ENCODE measurements around the gene RPS6KA2. TPM values are rescaled to one million over a fixed set of nuclear protein-coding genes. Genes with fewer than 3 reads are reported as not detected.

RPS6KA2 gene
- total and polyA plus RNA-seq, 8 donors, result 7.9 to 95.4 (median 22.9) TPM

DNA sequence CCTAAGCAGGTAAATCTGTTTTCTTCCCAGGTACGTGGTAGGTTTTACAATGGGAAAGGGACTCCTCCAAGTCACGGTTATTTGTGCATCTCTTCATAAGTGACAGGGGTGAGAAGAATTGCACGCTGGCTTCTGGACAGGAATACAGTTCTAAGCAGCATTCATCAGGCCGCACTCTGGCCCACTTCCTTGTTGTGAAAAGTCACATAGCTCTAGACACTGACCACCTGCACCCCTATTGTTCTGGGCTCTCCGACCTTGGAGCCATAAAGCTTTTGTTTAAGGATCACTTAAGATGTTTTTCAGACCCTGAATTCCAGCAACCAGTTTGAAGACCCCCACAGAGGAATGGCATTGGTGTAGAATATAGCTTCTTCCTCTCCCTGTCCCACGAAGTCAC lies 72.0 kb downstream of the RPS6KA2 start:
- Histone ChIP-seq H3K36me3 (no peaks in the 10 kb centered on the region), H3K27ac (no peak overlapping the region), H3K9me3 (no peaks in the 10 kb centered on the region), H3K4me1 (peaks cover 0 to 10% (median 0%) of the 10 kb centered on the region in 3 donors), H3K27me3 (no peaks in the 10 kb centered on the region), H3K4me3 (no peak overlapping the region)
- TF ChIP-seq, protein P1, sequence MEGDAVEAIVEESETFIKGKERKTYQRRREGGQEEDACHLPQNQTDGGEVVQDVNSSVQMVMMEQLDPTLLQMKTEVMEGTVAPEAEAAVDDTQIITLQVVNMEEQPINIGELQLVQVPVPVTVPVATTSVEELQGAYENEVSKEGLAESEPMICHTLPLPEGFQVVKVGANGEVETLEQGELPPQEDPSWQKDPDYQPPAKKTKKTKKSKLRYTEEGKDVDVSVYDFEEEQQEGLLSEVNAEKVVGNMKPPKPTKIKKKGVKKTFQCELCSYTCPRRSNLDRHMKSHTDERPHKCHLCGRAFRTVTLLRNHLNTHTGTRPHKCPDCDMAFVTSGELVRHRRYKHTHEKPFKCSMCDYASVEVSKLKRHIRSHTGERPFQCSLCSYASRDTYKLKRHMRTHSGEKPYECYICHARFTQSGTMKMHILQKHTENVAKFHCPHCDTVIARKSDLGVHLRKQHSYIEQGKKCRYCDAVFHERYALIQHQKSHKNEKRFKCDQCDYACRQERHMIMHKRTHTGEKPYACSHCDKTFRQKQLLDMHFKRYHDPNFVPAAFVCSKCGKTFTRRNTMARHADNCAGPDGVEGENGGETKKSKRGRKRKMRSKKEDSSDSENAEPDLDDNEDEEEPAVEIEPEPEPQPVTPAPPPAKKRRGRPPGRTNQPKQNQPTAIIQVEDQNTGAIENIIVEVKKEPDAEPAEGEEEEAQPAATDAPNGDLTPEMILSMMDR (IDR thresholded peaks at IDR 0.05), result no peak
- intact Hi-C loops (cut with DNase I), result no loop called here
- FAIRE-seq (no peak), ATAC-seq (no peak), DNase-seq (no peak)
- WGBS, 2 donors, result 81 to 94% methylated on average over 6 of the region's 6 CpGs

DNA sequence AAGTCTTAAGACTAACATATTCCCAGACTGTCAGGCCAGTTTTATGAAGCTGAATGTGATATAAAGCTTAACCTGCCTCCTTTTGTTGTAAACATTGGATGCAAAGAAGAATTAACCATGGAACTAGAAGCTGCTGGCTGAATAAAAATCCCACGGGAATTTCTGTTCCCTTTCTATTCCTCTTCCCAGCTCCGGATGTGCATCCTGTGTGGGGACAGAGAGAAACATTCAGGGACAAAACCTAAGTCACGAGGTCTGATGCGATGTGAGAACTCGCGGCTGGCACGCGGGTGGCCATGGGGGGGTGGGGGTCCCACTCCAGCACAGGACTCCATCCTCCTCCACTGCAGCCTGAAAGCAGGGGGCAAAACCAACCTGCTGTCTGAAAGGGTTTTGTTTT lies 72.7 kb downstream of the RPS6KA2 start:
- intact Hi-C loops (cut with DNase I), result no loop called here
- H3K4me1 ChIP-seq, result peaks cover 0 to 10% (median 0%) of the 10 kb centered on the region in 3 donors
- H3K36me3 ChIP-seq, result no peaks in the 10 kb centered on the region
- no peak overlapping the region for H3K4me3 ChIP-seq
- WGBS, 2 donors, result 81 to 83% methylated on average over 8 of the region's 8 CpGs
- FAIRE-seq (no peak), ATAC-seq (no peak), DNase-seq (no peak)
- no peaks in the 10 kb centered on the region for H3K9me3 ChIP-seq
- H3K27me3 ChIP-seq, result no peaks in the 10 kb centered on the region
- TF ChIP-seq, protein P1 (IDR thresholded peaks at IDR 0.05), result no peak
- H3K27ac ChIP-seq, result peak overlapping the region in 1 of 4 donors; percentile 17

DNA sequence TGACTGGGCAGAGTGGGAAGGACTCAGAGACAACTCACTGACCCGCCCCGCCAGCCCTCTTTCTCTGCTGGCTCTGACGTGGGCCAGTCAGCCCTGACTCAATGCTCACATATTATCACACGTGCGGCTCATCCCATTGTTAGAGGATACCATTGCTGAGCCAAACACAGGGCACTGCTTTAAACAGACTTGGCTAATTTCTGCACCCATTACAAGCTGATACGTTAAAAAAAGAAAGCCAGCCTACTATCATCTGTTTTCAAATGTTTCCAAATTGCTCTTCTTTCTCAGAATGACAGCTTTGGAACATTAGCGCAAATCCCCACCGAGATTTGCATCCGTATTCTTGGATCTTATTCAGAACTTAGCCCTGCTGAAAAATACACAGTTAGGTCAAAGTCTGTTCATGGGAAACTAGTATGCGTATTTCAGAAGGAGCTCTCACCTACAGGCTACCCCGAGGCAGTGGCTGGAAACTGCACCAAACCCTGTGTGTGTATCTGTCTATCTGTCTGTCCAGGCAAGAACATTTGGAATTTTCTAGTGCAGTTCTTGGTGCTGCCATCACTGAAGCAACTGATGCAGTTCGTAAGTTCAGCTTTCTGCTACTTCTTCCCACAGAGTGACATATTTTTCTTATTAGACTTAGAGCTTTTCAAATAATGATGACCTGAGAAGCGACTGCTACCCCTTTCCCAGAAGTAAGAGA lies 73.3 kb downstream of the RPS6KA2 start:
- no peaks in the 10 kb centered on the region for H3K36me3 ChIP-seq
- intact Hi-C loops (cut with DNase I), result no loop called here
- H3K27me3 ChIP-seq, result no peaks in the 10 kb centered on the region
- FAIRE-seq (no peak), ATAC-seq (no peak), DNase-seq (no peak)
- 81 to 82% methylated on average over 13 of the region's 13 CpGs for WGBS, 2 donors
- peaks cover 0 to 10% (median 0%) of the 10 kb centered on the region in 3 donors for H3K4me1 ChIP-seq
- no peak overlapping the region for H3K4me3 ChIP-seq
- H3K27ac ChIP-seq, result peak overlapping the region in 1 of 4 donors; percentile 17
- no peaks in the 10 kb centered on the region for H3K9me3 ChIP-seq
- TF ChIP-seq, protein P1 (IDR thresholded peaks at IDR 0.05), result no peak

DNA sequence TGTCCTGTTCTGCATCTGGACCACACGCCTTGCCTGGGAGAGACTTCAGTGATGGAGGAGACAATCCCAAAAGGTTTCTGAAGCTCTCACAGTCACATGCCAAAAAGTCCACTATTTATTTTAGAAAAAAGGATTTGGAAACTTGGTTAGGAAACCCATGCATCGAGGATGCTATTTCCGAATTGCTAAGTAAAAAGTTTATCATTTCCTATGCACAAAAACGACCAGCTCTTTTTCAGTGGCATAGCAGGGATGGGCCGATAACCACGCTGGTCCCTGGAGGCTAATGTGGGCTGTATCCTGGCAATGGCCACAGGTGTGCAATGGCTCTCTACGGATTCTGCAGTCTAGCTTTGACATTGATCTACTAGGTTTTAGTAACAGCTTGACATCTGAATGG lies 74.5 kb downstream of the RPS6KA2 start:
- peaks cover 0 to 10% (median 0%) of the 10 kb centered on the region in 3 donors for H3K4me1 ChIP-seq
- no peaks in the 10 kb centered on the region for H3K27me3 ChIP-seq
- TF ChIP-seq, protein P1 (IDR thresholded peaks at IDR 0.05), result no peak
- DNase-seq, result no peak
- no peaks in the 10 kb centered on the region for H3K9me3 ChIP-seq
- ATAC-seq, result no peak
- no peak for FAIRE-seq
- no peak overlapping the region for H3K27ac ChIP-seq
- 86 to 88% methylated on average over 7 of the region's 7 CpGs for WGBS, 2 donors
- intact Hi-C loops (cut with DNase I), result no loop called here
- H3K36me3 ChIP-seq, result no peaks in the 10 kb centered on the region
- no peak overlapping the region for H3K4me3 ChIP-seq

DNA sequence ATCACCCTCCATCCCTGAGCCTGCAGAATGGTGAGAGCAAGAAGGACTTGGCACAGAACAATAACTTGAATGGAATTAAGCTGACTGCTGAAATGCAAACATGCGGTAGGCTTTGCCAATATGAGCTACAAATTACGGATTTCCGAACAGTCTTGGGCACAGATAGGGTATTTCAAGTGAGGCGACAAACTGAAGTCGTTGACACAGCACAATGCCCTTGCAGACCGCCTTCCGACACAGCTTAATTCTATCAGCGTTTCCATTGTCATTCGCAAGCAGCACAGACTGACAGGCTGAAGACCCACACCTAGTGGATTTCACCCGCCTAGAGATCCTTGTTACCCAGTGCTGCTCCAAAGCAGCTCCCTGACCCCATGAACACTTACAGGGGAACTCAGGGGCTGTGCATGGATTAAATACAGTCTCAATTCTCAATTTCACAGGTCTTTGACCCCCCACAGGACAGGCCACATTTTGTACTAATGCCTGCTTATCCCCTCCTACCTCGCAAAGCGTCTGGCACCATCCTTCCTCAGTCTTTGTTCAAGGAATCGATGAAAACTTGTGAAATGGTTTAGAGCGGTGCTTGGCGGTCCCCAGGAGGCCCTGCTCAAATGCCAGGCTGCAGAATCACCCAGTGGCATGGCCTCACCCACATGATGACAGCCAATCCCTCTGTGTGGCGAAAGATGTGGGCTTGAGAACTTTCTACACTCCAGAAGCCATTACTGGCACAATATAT lies 75.1 kb downstream of the RPS6KA2 start:
- ATAC-seq (no peak), DNase-seq (no peak), FAIRE-seq (no peak)
- 87 to 90% methylated on average over 16 of the region's 16 CpGs for WGBS, 2 donors
- H3K9me3 ChIP-seq, result no peaks in the 10 kb centered on the region
- H3K4me3 ChIP-seq, result no peak overlapping the region
- H3K27me3 ChIP-seq, result no peaks in the 10 kb centered on the region
- no peak overlapping the region for H3K27ac ChIP-seq
- H3K4me1 ChIP-seq, result peaks cover 0 to 5% (median 0%) of the 10 kb centered on the region in 3 donors
- no peaks in the 10 kb centered on the region for H3K36me3 ChIP-seq
- TF ChIP-seq, protein P1 (IDR thresholded peaks at IDR 0.05), result no peak
- intact Hi-C loops (cut with DNase I), result no loop called here
